Caco-2 (cell line): ENCODE data around the gene SERPINB5. TPM values are rescaled to one million over a fixed set of nuclear protein-coding genes. Genes with fewer than 3 reads are reported as not detected.

Experiments
- BruUV-seq: library from RNA; stranded (reverse); fragments of 400-500 nt; replicated peaks from 2 replicates; lab custom pipeline; 2021; lab: Mats Ljungman, UMichigan
- CTCF ChIA-PET: fragments of 300-600 bp; sonication (Branson Sonifier 250); formaldehyde crosslinking; loops from one replicate; lab custom pipeline; 2022; ENCODE audit warnings: antibody characterized with exemption; lab: Charles Lee
- POLR2A ChIA-PET: fragments of 300-600 bp; sonication (Branson Sonifier 250); formaldehyde crosslinking; loops from one replicate; lab custom pipeline; 2022; ENCODE audit warnings: antibody characterized with exemption; lab: Charles Lee
- DNase-seq, 2 experiments: peaks; one replicate each; pipeline versions ENCODE4 v3.0.0 to v3.0.0-alpha.2; 2020 to 2022
- H3K27me3 ChIP-seq: replicated peaks from 2 replicates; pipeline ENCODE4 v1.6.0; 2011; ENCODE audit warnings: low read length; ENCODE audit not compliant: control insufficient read depth, insufficient read depth
- H3K36me3 ChIP-seq: 2 replicates; pipeline ENCODE4 v1.5.1; 2011; ENCODE audit warnings: low read length; ENCODE audit not compliant: control insufficient read depth, insufficient read depth
- H3K4me1 ChIP-seq: fragments of 250-450 bp; sonication (Bioruptor Pico); 2 replicates; pipeline ENCODE4 v1.5.1; 2020; ENCODE audit warnings: mild to moderate bottlenecking
- H3K4me3 ChIP-seq: 2 replicates; pipeline ENCODE4 v1.5.1; 2011; ENCODE audit warnings: low read depth, mild to moderate bottlenecking, control low read depth, low read length
- H3K9me3 ChIP-seq: fragments of 250-450 bp; sonication (Bioruptor Pico); 2 replicates; pipeline ENCODE4 v1.5.1; 2020; ENCODE audit warnings: mild to moderate bottlenecking, moderate library complexity
- H3K27ac Mint-ChIP-seq: one replicate; pipeline ENCODE4 v1.8.0; 2022; ENCODE audit warnings: mixed read lengths; ENCODE audit not compliant: unreplicated experiment
- H3K27me3 Mint-ChIP-seq: one replicate; pipeline ENCODE4 v1.8.0; 2022; ENCODE audit warnings: mixed read lengths; ENCODE audit not compliant: insufficient read depth, unreplicated experiment
- H3K36me3 Mint-ChIP-seq: one replicate; pipeline ENCODE4 v1.8.0; 2022; ENCODE audit warnings: mild to moderate bottlenecking, mixed read lengths; ENCODE audit not compliant: insufficient read depth, unreplicated experiment
- H3K4me1 Mint-ChIP-seq: one replicate; pipeline ENCODE4 v1.8.0; 2022; ENCODE audit warnings: low read depth, mixed read lengths; ENCODE audit not compliant: unreplicated experiment
- H3K4me3 Mint-ChIP-seq: one replicate; pipeline ENCODE4 v1.8.0; 2022; ENCODE audit warnings: mild to moderate bottlenecking, moderate library complexity, mixed read lengths; ENCODE audit not compliant: unreplicated experiment
- H3K9me3 Mint-ChIP-seq: one replicate; pipeline ENCODE4 v1.8.0; 2022; ENCODE audit warnings: mixed read lengths; ENCODE audit not compliant: unreplicated experiment
- CTCF ChIP-seq, 2 experiments: fragments of 200-600 bp in 1 of 2; IDR thresholded peaks; 1 replicate in 1 of 2; 2 replicates in 1 of 2; pipeline versions ENCODE4 v1.5.1 to v1.8.0; 2011 to 2022; ENCODE audit warnings: antibody characterized with exemption in 1 of 2, control low read depth in 1 of 2, inconsistent platforms in 1 of 2, low read depth in 1 of 2, low read length in 1 of 2, mild to moderate bottlenecking in 1 of 2, moderate library complexity in 1 of 2; ENCODE audit not compliant: insufficient read depth in 1 of 2, severe bottlenecking in 1 of 2, unreplicated experiment in 1 of 2
- intact Hi-C: fragments of 100-400 bp; cut with micrococcal nuclease; formaldehyde crosslinking; loops from one replicate; pipeline ENCODE4 v1.10.0; 2022; ENCODE audit not compliant: unreplicated experiment
- total RNA-seq: library from RNA; stranded (reverse); gene quantifications from 2 replicates; pipeline ENCODE4 v1.2.3, GENCODE V29; 2022

The SERPINB5 gene
- total RNA-seq, 1 experiment from 2014 or later, result not detected

- Mint-ChIP-seq H3K4me1 (no peaks in the 10 kb centered on the region), H3K27ac (no peak overlapping the region), H3K36me3 (no peaks in the 10 kb centered on the region), H3K27me3 (peaks cover 4% of the 10 kb centered on the region), H3K4me3 (no peak overlapping the region), H3K9me3 (no peaks in the 10 kb centered on the region)
- H3K27me3 ChIP-seq, result no peaks in the 10 kb centered on the region
- CTCF ChIA-PET, result no interaction called here
- intact Hi-C loops, result no loop called here
- H3K4me1 ChIP-seq, result no peaks in the 10 kb centered on the region
- no peak for DNase-seq
- POLR2A ChIA-PET, result no interaction called here
- BruUV-seq, result no TSS peak
- H3K36me3 ChIP-seq, result no peaks in the 10 kb centered on the region
- no peak for TF ChIP-seq CTCF (IDR thresholded peaks at IDR 0.05; ENCODE audit: insufficient read depth in 1 of 2, low read depth in 1 of 2, low read length in 1 of 2, severe bottlenecking in 1 of 2, unreplicated experiment in 1 of 2)
- H3K4me3 ChIP-seq, result no peak overlapping the region
- no peaks in the 10 kb centered on the region for H3K9me3 ChIP-seq
Observed at GRCh38 chr18:63527251-63527650, 50.5 kb downstream of the SERPINB5 start.

- Mint-ChIP-seq H3K4me3 (no peak overlapping the region), H3K27ac (no peak overlapping the region)
Observed at GRCh38 chr18:63528863-63529492, 52.2 kb downstream of the SERPINB5 start.

GRCh38 chr18:63532471-63532870, 55.7 kb downstream of the SERPINB5 start:
- no peak overlapping the region for H3K27ac Mint-ChIP-seq
- no peak for TF ChIP-seq CTCF (IDR thresholded peaks at IDR 0.05; ENCODE audit: insufficient read depth in 1 of 2, low read depth in 1 of 2, low read length in 1 of 2, severe bottlenecking in 1 of 2, unreplicated experiment in 1 of 2)
- Histone ChIP-seq H3K4me1 (no peaks in the 10 kb centered on the region), H3K27me3 (no peaks in the 10 kb centered on the region), H3K9me3 (no peaks in the 10 kb centered on the region), H3K4me3 (no peak overlapping the region), H3K36me3 (no peaks in the 10 kb centered on the region)
- intact Hi-C loops, result no loop called here
- H3K9me3 Mint-ChIP-seq, result no peaks in the 10 kb centered on the region
- H3K4me1 Mint-ChIP-seq, result no peaks in the 10 kb centered on the region
- H3K36me3 Mint-ChIP-seq, result no peaks in the 10 kb centered on the region
- no peak for DNase-seq
- ChIA-PET POLR2A (no interaction called here), CTCF (no interaction called here)
- BruUV-seq, result no TSS peak
- H3K4me3 Mint-ChIP-seq, result no peak overlapping the region
- H3K27me3 Mint-ChIP-seq, result peaks cover 4% of the 10 kb centered on the region

More at GRCh38 chr18:63528863-63529492, 52.2 kb downstream of the SERPINB5 start:
- BruUV-seq, result no TSS peak
- Histone ChIP-seq H3K4me1 (no peaks in the 10 kb centered on the region), H3K27me3 (no peaks in the 10 kb centered on the region), H3K9me3 (no peaks in the 10 kb centered on the region), H3K4me3 (no peak overlapping the region), H3K36me3 (no peaks in the 10 kb centered on the region)
- Mint-ChIP-seq H3K9me3 (no peaks in the 10 kb centered on the region), H3K27me3 (peaks cover 4% of the 10 kb centered on the region), H3K4me1 (no peaks in the 10 kb centered on the region), H3K36me3 (no peaks in the 10 kb centered on the region)
- ChIA-PET CTCF (no interaction called here), POLR2A (no interaction called here)
- intact Hi-C loops, result no loop called here
- no peak for DNase-seq
- TF ChIP-seq CTCF (IDR thresholded peaks at IDR 0.05; ENCODE audit: insufficient read depth in 1 of 2, low read depth in 1 of 2, low read length in 1 of 2, severe bottlenecking in 1 of 2, unreplicated experiment in 1 of 2), result no peak
